Stimulated activated naive CD8-positive, alpha-beta T cell treated with anti-CD3 and anti-CD28 coated beads, Interleukin-15, amount 100 ng/mL, for 72 hours (primary cell): ENCODE measurements around the gene ACVR2A.

ENCODE experiments used
- ATAC-seq: fragments of 150-1000 bp; cut with Tn5 transposase; 2 replicates; pipeline ENCODE4 v1.10.0; 2021; ENCODE audit warnings: mild to moderate bottlenecking, moderate library complexity
- DNase-seq, 2 donors: peaks; one replicate each; pipeline ENCODE4 v3.0.0; 2021 to 2022
- H3K27ac Mint-ChIP-seq, 2 donors: one replicate each; pipeline ENCODE4 v1.8.0; 2022; ENCODE audit warnings: mild to moderate bottlenecking in 2 of 2, mixed read lengths in 2 of 2, moderate library complexity in 2 of 2
- H3K27me3 Mint-ChIP-seq: one replicate; pipeline ENCODE4 v1.8.0; 2022; ENCODE audit warnings: mixed read lengths
- H3K4me1 Mint-ChIP-seq: one replicate; pipeline ENCODE4 v1.8.0; 2022; ENCODE audit warnings: mild to moderate bottlenecking, mixed read lengths
- H3K4me3 Mint-ChIP-seq, 2 donors: one replicate each; pipeline ENCODE4 v1.8.0; 2022; ENCODE audit warnings: mild to moderate bottlenecking in 2 of 2, mixed read lengths in 2 of 2, moderate library complexity in 1 of 2
- H3K9me3 Mint-ChIP-seq, 2 donors: one replicate each; pipeline ENCODE4 v1.8.0; 2022; ENCODE audit warnings: mixed read lengths in 2 of 2

ACVR2A gene

DNA sequence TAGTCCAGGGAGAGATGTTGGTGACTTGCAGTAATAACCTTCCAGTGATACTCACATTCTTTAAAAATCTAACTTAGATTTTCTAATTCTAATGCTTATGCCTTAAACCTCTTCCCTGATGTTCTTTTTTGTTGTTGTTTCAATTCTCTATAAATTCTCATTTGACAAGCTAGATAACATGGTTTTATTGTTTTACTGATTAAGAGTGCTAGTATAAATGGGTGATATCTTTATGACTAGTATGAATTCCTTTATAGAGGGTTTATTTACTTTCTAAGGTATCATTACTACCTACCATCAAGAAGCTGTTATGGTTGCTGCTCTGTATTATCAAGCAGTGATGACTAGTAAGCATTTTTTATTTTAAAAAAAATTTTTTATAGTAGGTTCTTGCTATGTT, 35.0 kb downstream of the ACVR2A start:
- H3K4me1 Mint-ChIP-seq: peaks cover 28% of the 10 kb centered on the region
- DNase-seq (no peak), ATAC-seq (no peak)
- H3K9me3 Mint-ChIP-seq: no peaks in the 10 kb centered on the region
- no peak overlapping the region for H3K4me3 Mint-ChIP-seq
- H3K27me3 Mint-ChIP-seq: no peaks in the 10 kb centered on the region
- H3K27ac Mint-ChIP-seq: no peak overlapping the region

DNA sequence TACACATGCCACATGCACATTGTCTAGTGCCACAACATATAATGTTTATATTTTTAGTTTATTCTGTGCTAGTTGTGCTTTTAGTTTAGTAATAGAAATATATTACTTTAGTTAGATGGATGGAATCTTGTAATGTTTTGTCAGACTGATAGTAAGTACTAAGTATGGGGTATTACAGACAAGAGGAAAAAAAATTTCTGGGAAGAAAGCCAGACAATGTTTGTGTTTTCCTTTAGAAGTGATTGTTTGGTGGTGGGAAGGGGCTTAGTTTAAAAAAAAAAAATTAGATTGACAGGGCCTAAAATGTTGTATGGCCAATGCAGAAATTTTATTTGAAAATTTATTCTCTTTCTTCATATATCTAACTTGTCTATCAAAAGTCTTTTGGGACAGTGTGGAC, 37.8 kb downstream of the ACVR2A start:
- Mint-ChIP-seq H3K4me3 (no peak overlapping the region), H3K27ac (no peak overlapping the region), H3K4me1 (peaks cover 25% of the 10 kb centered on the region), H3K9me3 (no peaks in the 10 kb centered on the region), H3K27me3 (no peaks in the 10 kb centered on the region)
- no peak for ATAC-seq
- DNase-seq: no peak

DNA sequence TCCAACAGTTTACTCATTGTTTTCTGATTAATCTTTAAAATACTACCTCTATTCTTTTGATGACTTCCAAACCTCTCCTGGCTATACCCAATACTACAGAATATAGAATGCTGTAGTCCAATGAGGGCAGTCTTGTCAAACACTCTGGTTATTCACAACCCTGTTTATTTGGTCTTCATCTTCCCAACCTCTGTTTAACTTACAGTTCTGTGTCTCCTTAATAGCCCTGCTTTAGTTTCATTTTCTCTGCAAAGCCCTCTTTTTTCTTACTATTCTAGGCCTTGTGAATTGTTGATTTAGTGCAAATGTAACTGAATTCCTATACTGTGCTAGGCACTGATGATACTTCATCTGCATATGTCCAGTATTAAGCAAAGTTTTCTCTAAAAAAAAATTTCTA, 40.0 kb downstream of the ACVR2A start:
- H3K27ac Mint-ChIP-seq: peak overlapping the region in 1 of 2 donors; percentile 91

DNA sequence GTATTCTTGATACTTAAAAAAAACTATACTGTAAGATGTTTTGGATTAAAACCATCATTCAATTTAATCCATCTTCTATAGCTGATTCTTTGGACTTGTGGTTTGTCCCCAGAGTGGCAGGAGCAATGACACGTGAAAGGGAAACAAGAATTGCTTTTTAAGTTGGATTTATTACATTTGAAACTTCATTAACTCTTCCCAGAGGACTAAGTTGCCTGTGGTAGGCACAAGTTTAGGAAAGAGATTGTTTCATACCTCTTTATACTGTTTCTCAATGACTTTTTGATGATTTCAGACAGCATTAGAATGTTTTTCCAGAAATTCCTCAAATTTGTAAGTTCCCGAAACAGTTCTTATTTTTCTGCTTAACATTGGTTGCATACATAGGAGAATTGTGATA, 41.3 kb downstream of the ACVR2A start:
- Mint-ChIP-seq H3K4me1 (peaks cover 11% of the 10 kb centered on the region), H3K27me3 (no peaks in the 10 kb centered on the region), H3K27ac (no peak overlapping the region), H3K9me3 (no peaks in the 10 kb centered on the region), H3K4me3 (no peak overlapping the region)
- ATAC-seq: no peak
- no peak for DNase-seq

More for the DNA sequence above, 40.0 kb downstream of the ACVR2A start:
- H3K4me1 Mint-ChIP-seq: peaks cover 20% of the 10 kb centered on the region
- DNase-seq (no peak), ATAC-seq (no peak)
- no peaks in the 10 kb centered on the region for H3K27me3 Mint-ChIP-seq
- H3K4me3 Mint-ChIP-seq: peak overlapping the region; percentile 3 to 49
- no peaks in the 10 kb centered on the region for H3K9me3 Mint-ChIP-seq

DNA sequence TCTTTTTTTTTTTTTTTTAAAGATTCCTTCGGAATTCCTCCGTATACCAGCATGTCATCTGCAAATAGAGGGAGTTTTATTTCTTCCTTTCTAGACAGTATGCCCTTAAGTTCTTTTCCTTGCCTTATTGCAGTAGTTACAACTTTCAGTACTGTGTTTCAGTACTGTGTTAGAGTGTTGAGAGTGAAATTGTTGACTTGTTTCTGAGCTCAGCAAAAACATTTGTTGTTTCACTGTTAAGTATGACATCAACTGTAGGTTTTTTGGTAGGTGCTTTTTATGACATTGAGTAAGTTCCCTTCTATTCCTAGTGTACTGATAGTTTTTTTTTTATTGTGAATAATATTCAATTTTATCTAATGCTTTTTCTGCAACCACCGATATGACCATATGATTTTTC, 43.9 kb downstream of the ACVR2A start:
- peaks cover 11% of the 10 kb centered on the region for H3K4me1 Mint-ChIP-seq
- H3K4me3 Mint-ChIP-seq: no peak overlapping the region
- no peaks in the 10 kb centered on the region for H3K27me3 Mint-ChIP-seq
- ATAC-seq (peak; percentile 28), DNase-seq (no peak)
- no peak overlapping the region for H3K27ac Mint-ChIP-seq
- no peaks in the 10 kb centered on the region for H3K9me3 Mint-ChIP-seq

DNA sequence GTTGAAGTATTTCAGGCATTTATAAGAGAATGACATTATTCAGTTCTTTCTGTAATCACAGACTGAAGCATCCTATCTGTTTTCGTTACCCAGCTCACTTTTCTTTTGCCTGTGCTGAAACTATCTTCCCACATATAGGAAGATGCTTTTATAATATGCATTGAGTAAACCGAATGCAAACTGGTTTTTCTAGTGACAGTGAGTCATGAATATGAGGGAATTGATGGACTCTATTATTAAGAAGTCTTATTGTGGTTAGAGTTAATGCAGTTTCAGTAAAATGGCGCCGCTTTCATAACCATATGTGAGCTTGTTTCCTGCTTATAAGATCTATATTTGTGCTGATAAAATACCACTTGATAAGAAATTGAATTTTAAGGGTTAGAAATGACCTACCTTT, 59.2 kb downstream of the ACVR2A start:
- H3K4me3 Mint-ChIP-seq: no peak overlapping the region
- H3K27me3 Mint-ChIP-seq: no peaks in the 10 kb centered on the region
- no peaks in the 10 kb centered on the region for H3K9me3 Mint-ChIP-seq
- H3K4me1 Mint-ChIP-seq: no peaks in the 10 kb centered on the region
- H3K27ac Mint-ChIP-seq: no peak overlapping the region
- ATAC-seq (no peak), DNase-seq (no peak)

DNA sequence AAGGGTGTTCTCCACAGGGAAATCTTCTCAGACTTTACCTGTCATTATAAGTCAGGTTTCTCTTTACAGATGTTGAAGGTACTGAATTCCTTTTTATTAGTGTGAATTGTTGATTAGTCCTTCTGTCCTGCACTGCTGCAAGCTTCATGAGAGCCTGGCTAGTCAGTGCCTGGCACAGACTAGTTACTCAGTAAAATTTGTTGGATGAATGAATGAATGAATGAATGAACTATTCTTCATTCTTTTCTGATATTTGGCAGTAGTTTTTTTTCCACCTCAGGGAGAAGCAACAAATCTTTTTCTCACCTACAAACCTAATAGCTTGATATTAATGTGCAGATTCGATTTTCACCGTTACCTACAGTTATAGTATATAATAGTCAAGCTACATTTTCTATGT, 64.3 kb downstream of the ACVR2A start:
- Mint-ChIP-seq H3K27ac (no peak overlapping the region), H3K9me3 (no peaks in the 10 kb centered on the region), H3K27me3 (no peaks in the 10 kb centered on the region), H3K4me3 (no peak overlapping the region), H3K4me1 (no peaks in the 10 kb centered on the region)
- DNase-seq: no peak
- ATAC-seq: no peak

DNA sequence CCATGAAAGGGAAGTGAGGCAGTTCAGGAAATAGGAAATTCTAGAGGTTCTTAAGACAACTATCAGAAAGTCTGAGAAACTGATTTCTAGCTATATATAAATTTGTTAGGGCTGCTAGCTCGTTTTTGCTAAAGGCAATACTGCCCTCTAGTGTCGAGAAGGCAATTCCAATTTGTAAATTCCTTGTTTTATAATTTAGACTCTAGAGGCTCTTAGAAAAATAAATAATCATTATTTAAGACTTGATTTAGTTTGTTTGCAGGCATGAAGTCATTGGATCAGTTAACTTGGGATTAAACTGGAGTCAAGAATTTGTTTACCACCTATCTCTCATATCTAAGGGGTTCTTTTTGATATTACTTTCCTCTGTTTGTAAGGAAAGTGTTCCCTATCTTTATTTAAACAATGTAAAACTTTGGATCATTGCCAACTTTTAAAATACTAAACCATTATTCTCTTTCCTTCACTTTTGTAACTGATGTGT, 66.2 kb downstream of the ACVR2A start:
- peak; percentile 11 to 17 for DNase-seq
- no peaks in the 10 kb centered on the region for H3K27me3 Mint-ChIP-seq
- H3K9me3 Mint-ChIP-seq: no peaks in the 10 kb centered on the region
- no peaks in the 10 kb centered on the region for H3K4me1 Mint-ChIP-seq
- no peak for ATAC-seq
- no peak overlapping the region for H3K27ac Mint-ChIP-seq
- no peak overlapping the region for H3K4me3 Mint-ChIP-seq

DNA sequence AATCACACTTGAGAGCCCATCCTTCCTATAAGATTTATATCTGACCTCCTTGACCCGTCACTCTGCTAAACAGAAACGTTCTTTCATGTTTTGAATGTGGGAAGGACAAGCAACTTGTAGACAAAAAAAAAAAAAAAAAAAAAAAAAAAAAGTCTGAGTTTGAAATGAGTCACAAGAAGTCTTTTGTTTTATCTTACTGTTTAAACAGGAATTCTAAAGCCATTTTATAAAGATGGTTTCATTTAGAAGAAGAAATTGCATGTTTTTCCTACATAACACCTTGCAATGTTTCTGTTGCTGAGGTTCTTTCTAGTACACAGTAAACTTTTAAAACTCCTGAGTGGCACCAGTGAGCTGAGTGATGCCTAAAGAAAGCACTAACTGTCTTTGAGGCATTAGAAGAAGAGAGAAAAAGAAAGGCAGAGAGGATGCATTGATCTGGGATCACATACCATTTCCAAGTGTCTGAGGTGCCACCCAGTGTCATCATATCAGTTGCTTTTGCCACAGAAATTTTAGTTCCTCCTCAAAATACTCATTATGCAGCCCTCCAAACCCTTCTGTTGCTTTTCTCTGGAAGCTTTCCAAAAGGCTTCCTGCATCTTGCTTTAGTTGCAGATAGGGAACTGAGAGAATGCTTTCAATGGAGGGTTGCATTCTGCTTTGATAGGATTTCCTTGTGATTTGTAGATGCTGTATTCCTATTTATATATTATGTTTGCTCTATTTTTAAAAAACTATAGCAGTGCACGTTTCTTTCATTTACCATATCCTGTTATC, 69.1 kb downstream of the ACVR2A start:
- Mint-ChIP-seq H3K27me3 (no peaks in the 10 kb centered on the region), H3K9me3 (no peaks in the 10 kb centered on the region), H3K4me3 (no peak overlapping the region), H3K4me1 (no peaks in the 10 kb centered on the region), H3K27ac (no peak overlapping the region)
- no peak for ATAC-seq
- no peak for DNase-seq

DNA sequence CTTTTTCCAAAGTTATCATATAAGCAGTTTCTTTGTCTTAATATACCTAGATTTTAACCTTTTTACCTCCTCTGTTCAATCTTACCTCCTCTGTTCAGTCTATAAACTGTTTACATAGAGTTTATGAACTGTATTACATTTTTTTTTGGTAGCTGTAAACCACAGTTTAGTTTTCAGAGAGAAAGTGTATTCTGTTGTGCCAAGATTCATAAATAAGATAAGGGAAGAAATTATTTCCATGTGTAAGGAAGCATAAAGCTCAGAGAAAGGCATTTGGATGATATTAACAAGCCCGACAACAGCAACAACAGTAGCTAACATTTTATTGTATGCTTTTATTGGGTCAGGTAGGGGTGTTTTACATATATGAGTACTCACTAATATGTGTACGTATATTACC, 71.2 kb downstream of the ACVR2A start:
- ATAC-seq: no peak
- Mint-ChIP-seq H3K27ac (no peak overlapping the region), H3K9me3 (no peaks in the 10 kb centered on the region), H3K4me3 (no peak overlapping the region), H3K27me3 (no peaks in the 10 kb centered on the region), H3K4me1 (no peaks in the 10 kb centered on the region)
- DNase-seq: no peak

DNA sequence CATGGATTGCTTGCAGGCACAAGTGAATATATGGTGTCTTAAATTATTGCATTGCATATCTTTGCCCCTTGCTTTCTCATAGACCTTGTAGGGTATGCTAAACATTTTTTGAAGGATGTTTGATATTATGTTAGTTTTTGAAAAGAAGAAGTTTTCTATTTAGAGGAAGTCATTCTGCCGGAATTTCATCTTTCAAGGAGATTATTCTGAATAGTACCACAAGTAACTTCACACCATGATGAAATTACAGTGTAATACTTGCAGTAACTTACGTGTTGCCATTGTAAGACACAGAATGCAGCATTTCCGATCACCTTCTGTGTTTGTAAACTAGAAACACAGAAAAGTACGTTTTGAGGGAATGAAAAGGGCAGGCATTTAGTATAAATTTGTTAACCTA, 71.9 kb downstream of the ACVR2A start:
- H3K4me1 Mint-ChIP-seq: no peaks in the 10 kb centered on the region
- H3K4me3 Mint-ChIP-seq: no peak overlapping the region
- no peaks in the 10 kb centered on the region for H3K9me3 Mint-ChIP-seq
- no peak overlapping the region for H3K27ac Mint-ChIP-seq
- no peak for DNase-seq
- H3K27me3 Mint-ChIP-seq: no peaks in the 10 kb centered on the region
- ATAC-seq: no peak

DNA sequence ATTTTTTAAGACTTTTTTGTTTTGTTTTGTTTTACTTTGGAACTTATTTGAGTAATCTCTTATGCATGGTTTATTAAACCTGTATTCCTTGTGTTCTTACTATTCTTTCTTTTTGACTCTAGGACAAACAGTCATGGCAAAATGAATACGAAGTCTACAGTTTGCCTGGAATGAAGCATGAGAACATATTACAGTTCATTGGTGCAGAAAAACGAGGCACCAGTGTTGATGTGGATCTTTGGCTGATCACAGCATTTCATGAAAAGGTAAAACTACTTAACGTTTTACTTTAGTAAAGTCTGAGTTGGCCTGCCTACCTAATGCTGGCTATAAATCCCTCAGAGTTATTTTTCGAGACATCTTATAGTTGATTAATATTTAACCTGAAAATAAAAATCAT, 72.3 kb downstream of the ACVR2A start:
- no peaks in the 10 kb centered on the region for H3K27me3 Mint-ChIP-seq
- H3K4me3 Mint-ChIP-seq: no peak overlapping the region
- H3K4me1 Mint-ChIP-seq: no peaks in the 10 kb centered on the region
- H3K27ac Mint-ChIP-seq: no peak overlapping the region
- ATAC-seq (no peak), DNase-seq (no peak)
- H3K9me3 Mint-ChIP-seq: no peaks in the 10 kb centered on the region

DNA sequence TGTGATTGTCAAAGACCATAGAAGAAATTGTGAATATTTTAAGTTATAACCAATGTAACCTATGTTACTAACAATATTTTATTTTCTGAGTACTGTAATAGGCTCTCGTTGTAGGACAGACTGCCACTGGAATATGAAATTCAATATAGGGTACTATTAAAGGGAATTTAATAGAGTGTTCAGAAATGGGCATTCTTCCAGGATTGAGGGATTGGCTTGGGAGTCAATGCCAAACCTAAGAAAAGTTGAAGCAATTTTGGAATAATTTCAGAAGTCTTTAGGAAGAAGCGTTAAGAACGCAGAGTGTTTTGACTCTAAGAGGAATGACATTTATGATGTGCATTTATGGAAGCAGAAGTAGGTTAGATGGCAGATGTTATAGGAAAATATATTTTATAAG, 79.0 kb downstream of the ACVR2A start:
- no peak overlapping the region for H3K27ac Mint-ChIP-seq
- H3K4me3 Mint-ChIP-seq: no peak overlapping the region
- H3K9me3 Mint-ChIP-seq: no peaks in the 10 kb centered on the region
- H3K27me3 Mint-ChIP-seq: no peaks in the 10 kb centered on the region
- H3K4me1 Mint-ChIP-seq: no peaks in the 10 kb centered on the region
- no peak for DNase-seq
- ATAC-seq: no peak

DNA sequence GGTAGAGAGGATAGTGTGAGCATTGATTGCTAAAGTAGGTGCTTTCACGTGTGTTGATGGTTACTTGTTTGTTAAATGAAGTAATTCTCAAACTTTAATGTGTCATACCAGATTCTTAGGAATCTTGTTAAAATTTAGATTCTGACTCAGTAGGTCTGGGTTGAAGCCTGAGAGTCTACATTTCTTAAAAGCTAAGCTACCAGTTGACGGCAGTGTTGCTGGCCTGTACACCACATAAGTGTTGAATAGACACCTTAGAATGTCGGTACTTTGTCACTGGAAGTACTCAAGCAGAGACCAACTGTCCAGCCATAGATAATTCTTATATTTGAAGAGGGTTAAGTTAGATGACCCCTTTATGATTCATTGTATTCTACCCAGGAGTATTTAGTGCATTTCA, 79.8 kb downstream of the ACVR2A start:
- H3K4me1 Mint-ChIP-seq: no peaks in the 10 kb centered on the region
- no peak overlapping the region for H3K27ac Mint-ChIP-seq
- ATAC-seq (no peak), DNase-seq (no peak)
- no peaks in the 10 kb centered on the region for H3K9me3 Mint-ChIP-seq
- no peak overlapping the region for H3K4me3 Mint-ChIP-seq
- no peaks in the 10 kb centered on the region for H3K27me3 Mint-ChIP-seq

DNA sequence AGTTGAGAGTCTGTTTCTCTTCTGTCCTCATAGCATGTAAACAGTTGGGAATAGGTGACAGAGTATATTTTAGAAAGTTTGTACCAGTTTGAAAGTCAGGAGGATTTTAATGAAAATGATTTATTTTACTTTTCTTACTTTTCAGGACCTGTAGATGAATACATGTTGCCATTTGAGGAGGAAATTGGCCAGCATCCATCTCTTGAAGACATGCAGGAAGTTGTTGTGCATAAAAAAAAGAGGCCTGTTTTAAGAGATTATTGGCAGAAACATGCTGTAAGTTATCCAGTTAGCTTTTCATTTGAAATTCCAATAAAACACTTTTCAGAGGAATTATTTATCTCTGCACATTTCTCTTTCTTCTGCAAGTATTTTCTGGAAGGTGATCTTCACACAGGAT, 81.1 kb downstream of the ACVR2A start:
- Mint-ChIP-seq H3K27me3 (no peaks in the 10 kb centered on the region), H3K9me3 (no peaks in the 10 kb centered on the region), H3K4me3 (no peak overlapping the region), H3K27ac (no peak overlapping the region), H3K4me1 (no peaks in the 10 kb centered on the region)
- ATAC-seq (no peak), DNase-seq (no peak)

DNA sequence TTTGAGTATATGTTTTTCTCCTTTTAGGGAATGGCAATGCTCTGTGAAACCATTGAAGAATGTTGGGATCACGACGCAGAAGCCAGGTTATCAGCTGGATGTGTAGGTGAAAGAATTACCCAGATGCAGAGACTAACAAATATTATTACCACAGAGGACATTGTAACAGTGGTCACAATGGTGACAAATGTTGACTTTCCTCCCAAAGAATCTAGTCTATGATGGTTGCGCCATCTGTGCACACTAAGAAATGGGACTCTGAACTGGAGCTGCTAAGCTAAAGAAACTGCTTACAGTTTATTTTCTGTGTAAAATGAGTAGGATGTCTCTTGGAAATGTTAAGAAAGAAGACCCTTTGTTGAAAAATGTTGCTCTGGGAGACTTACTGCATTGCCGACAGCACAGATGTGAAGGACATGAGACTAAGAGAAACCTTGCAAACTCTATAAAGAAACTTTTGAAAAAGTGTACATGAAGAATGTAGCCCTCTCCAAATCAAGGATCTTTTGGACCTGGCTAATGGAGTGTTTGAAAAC, 82.3 kb downstream of the ACVR2A start:
- no peak for ATAC-seq
- Mint-ChIP-seq H3K4me3 (no peak overlapping the region), H3K4me1 (no peaks in the 10 kb centered on the region), H3K27ac (no peak overlapping the region), H3K9me3 (no peaks in the 10 kb centered on the region), H3K27me3 (no peaks in the 10 kb centered on the region)
- DNase-seq: no peak

DNA sequence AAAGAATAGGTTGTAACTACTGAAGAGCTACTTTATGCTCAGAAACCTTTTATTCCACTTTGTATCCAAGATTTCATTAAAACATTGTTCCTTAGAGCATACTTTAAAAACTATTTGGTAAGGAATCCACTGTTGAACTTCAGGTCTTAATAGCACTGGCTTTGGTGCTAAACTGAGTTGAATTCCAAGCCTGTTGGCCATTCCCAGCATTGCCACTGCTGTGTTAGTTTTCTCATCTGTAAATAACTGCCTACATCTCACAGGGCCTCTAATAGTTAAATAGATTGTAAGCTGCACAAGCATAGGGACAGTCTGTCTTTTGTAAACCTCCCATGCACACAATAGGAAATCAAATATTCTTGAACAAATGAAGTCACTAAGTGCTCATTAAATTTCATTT, 89.1 kb downstream of the ACVR2A start:
- Mint-ChIP-seq H3K9me3 (no peaks in the 10 kb centered on the region), H3K4me1 (no peaks in the 10 kb centered on the region), H3K4me3 (no peak overlapping the region), H3K27ac (no peak overlapping the region), H3K27me3 (no peaks in the 10 kb centered on the region)
- no peak for ATAC-seq
- no peak for DNase-seq
